Uterus (tissue), 2 donors: ENCODE results near the gene SHB.

Source experiments
- POLR2A ChIP-seq, 2 donors: fragments of 450-650 bp; IDR thresholded peaks; one replicate each; pipeline ENCODE4 v1.6.1; 2016; ENCODE audit warnings: antibody characterized with exemption in 2 of 2, mild to moderate bottlenecking in 1 of 2, moderate library complexity in 1 of 2
- TF ChIP-seq, protein P1 (sequence below), 4 experiments: fragments of 200-600 bp in 2 of 4; fragments of 450-650 bp in 2 of 4; sonication (generic) in 2 of 4; IDR thresholded peaks; one replicate each; pipeline ENCODE4 v1.5.1; 2016 to 2019; ENCODE audit warnings: antibody characterized with exemption in 4 of 4, mild to moderate bottlenecking in 2 of 4, moderate library complexity in 1 of 4

DNA sequence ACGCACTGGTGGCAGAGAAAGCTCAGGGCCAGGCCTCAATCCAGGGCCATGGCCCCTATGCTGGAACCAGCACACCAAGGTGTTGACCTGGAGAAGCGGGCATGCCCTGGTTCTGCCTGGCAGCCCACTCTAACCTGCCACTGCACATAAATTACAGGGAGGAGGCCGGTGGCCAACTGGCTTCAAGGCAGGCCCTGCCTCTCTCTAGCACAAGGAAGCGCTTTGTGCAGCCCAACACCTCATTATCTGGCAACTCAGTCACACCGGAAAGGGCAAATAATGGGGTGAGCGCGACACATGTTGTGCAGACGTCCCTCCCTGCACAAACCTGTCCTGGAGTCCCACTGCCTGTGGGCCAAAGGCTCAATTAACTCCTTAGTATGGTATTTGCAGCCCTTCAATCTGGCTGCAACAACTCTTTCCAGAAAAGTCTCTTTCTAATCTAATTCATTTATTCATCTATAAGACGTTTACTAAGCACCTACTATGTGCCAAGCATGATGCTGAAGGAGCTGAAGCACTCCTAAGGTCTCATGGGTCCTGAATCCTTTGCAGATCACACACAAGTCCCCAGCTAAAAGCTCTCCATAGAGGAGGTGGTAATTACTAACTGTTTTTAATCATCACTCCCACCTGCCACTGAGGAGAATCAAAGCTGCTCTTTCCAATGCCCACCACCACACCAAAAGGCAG lies 24.9 kb downstream of the SHB start:
- TF ChIP-seq, protein P1, sequence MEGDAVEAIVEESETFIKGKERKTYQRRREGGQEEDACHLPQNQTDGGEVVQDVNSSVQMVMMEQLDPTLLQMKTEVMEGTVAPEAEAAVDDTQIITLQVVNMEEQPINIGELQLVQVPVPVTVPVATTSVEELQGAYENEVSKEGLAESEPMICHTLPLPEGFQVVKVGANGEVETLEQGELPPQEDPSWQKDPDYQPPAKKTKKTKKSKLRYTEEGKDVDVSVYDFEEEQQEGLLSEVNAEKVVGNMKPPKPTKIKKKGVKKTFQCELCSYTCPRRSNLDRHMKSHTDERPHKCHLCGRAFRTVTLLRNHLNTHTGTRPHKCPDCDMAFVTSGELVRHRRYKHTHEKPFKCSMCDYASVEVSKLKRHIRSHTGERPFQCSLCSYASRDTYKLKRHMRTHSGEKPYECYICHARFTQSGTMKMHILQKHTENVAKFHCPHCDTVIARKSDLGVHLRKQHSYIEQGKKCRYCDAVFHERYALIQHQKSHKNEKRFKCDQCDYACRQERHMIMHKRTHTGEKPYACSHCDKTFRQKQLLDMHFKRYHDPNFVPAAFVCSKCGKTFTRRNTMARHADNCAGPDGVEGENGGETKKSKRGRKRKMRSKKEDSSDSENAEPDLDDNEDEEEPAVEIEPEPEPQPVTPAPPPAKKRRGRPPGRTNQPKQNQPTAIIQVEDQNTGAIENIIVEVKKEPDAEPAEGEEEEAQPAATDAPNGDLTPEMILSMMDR (IDR thresholded peaks at IDR 0.05) = no peak
- TF ChIP-seq POLR2A (IDR thresholded peaks at IDR 0.05) = no peak
